GM21528 (cell line): ENCODE data around the gene SPTBN2.
"Not testable (repeated sequence)": the region's sequence is repeated elsewhere in the genome, so short reads cannot be mapped to it uniquely, and the experiment has no call there.

Source experiments
- ATAC-seq: cut with Tn5 transposase; IDR thresholded peaks from one replicate; pipeline ENCODE4 v1.9.1; 2021; ENCODE audit warnings: mild to moderate bottlenecking, moderate library complexity; ENCODE audit not compliant: unreplicated experiment, low FRiP score

SPTBN2 gene

GRCh38 chr11:66725114-66725513, 3.9 kb downstream of the SPTBN2 start:
- ATAC-seq, result no peak

DNA sequence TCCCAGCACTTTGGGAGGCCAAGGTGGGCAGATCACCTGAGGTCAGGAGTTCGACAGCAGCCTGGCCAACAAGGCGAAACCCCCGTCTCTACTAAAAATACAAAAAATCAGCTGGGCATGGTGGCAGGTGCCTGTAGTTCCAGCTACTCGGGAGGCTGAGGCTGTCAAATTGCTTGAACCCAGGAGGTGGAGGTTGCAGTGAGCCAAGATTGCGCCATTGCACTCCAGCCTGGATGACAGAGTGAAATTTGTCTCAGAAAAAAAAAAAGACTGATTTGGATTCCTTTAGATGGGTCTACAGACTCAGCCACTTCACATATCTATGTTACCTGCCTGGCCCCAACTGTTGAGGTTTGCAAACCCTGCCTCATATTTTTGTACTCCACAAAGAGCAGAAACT, 4.8 kb downstream of the SPTBN2 start:
- ATAC-seq, result not testable (repeated sequence)

GRCh38 chr11:66723693-66724092, 5.3 kb downstream of the SPTBN2 start:
- ATAC-seq, result no peak

DNA sequence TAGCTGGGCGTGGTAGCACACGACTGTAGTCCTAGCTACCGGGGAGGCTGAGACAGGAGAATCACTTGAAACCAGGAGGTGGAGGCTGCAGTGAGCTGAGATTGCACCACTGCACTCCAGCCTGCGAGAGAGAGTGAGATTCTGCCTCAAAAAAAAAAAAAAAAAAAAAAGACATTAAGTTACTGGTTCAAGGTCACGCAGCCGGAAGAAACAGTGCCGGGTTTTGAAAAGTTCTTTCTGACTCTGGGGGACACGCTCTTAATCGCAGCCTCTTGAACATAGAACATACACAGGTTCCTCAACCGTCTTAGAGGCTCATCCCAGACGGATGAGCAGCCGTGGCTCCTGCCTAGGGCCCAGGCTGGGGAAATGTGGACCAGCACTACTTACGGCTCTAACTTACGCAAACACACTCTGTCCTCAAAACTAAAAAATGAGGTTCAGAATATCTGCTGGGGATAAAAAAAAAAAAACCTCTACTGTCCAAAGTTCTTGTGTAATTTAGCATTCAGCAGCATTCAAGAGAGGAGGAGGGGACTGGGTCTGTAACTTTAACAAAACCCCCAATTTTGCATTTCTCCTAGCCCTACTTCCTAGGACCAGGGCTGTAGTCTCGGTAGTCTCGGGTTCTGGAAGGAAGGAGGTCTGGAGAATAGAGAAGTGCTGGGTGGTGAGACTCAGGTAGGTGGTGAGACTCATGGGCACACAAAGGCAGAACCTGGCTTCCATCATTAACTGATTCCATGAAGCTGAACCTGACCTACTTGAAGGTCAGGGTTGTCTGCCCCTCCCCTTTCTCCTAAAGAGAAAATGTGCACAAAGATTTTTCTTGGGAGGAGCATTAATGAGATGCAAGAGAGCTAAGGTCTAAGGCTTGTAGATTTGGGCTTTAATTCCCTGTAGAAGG, 6.0 kb downstream of the SPTBN2 start:
- no peak for ATAC-seq

- ATAC-seq, result no peak
Observed at GRCh38 chr11:66721939-66722338, 7.1 kb downstream of the SPTBN2 start.

GRCh38 chr11:66720899-66721470, 8.0 kb downstream of the SPTBN2 start:
- no peak for ATAC-seq

DNA sequence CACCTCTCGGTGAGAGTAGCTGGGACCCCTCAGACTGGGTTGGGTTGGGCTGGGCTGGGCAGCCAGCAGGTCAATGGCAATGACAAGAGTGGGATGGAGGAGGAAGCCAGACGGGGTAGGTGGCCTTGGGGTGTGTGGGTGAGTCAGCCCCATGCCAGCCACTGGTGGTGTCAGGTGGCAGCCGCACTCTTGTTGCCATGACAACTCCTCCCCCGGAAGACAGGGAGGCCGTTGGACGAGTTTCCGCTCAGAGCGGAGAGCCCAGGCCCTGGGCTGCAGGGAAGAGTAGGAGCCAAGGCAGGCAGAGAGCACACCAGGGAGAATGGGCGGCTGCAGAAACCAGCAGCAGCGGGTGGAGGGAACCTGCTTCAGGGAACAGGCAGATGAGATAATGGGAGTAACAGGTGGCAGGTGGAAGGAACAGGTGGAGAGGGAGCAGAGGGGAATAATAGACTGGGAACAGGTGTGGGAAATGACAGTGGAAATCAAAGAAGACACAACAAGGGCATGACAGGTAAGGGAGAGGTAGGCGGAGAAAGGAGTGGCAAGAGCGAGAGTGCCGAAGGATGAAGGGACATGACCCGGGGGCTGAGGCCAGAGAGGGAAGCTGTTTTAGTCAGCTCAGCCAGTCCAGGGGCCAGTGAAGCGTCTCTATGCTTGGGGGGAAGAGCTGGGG, 8.7 kb downstream of the SPTBN2 start:
- no peak for ATAC-seq

DNA sequence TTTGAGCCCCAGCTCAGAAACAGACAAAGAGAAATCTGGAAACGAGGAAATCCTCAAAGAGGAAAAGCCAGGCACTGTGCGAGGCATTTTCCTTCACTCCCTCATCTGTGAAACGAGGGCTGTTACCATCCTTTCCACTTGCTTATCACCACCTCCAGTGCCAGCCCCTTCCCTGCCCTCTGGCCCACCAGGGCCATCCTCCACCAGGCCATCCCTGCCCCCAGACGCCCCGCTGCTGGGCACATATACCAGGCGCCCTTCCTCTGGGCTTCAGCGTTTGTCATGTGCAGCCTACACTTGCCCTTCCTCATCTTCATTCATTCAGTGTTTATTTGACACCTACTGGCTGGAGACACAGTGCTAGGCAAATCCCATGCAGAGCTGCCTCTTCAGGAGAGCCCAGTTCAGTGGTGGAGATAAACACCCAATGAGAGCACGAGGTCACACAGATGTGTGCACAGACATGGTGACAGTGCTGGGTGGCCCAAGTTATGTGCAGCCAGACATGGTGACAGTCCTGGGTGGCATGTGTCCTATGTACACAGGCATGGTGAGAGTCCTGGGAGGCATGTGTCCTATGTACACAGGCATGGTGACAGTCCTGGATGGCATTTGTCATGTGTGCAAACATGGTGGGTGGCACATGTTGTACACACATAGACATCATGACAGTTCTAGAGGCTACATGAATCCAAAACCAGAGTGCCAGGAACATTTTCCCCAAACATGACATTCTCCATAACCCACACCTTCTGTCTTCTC, 9.7 kb downstream of the SPTBN2 start:
- no peak for ATAC-seq

GRCh38 chr11:66718320-66718971, 10.6 kb downstream of the SPTBN2 start:
- ATAC-seq, result no peak

GRCh38 chr11:66717925-66718319, 11.1 kb downstream of the SPTBN2 start:
- ATAC-seq, result no peak

- ATAC-seq, result no peak
Observed at GRCh38 chr11:66716996-66717395, 12.0 kb downstream of the SPTBN2 start.

GRCh38 chr11:66715346-66716085, 13.5 kb downstream of the SPTBN2 start:
- no peak for ATAC-seq

DNA sequence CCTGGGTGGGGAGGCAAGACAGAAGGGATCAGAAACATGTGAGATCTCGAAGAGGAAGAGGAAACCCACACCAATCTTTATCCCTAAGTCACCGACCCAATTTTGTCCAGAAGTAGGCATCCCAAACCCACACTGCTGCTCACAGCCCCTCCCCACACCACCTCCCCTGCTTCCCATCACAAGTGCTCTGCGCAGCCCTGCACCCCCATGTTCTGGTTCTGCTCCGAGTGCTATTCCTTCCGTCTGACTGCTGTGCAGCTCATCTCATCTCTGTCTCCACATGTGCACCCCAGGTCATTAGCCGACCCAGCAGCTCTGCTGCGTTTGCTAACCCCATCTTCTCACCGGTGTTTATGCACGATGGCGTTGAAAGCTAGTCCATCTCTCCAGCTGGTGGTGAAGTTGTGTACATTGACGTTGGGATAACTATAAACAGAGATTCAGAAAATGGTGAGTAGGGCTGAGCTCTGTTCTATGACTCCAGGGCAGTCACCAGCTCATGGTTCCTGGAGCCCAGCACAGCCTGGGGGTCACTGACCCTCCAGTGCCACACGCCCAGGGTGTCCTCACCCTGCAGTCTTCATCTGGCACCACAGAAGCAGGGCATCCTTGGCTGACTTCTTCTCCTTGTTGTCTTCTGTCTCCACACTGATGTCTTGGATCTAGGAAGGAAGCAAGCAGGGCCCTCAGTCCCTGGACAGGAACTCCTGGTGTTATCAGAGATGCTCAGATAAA, 15.1 kb downstream of the SPTBN2 start:
- ATAC-seq, result no peak

- no peak for ATAC-seq
Observed at GRCh38 chr11:66710384-66710930, 18.6 kb downstream of the SPTBN2 start.

DNA sequence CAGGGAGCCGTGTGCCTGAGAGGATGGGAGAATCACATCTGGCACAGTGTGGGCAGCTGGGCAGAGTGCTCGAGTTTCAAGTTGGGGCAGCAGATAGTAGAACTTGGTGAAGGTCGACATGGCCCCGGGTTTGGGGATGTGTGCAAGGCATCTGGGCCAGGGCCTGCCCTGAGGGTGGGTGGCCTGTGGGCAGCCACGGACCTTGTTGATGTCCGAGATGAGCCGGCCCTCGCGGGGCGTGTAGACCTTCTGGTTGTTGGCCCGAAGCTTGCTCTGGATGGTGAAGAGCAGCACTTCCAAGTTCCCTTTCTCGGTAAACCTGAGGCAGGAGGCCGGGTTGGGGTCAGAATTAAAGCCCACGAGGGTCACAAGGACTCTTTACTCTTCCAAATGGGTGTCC, 20.3 kb downstream of the SPTBN2 start:
- no peak for ATAC-seq

DNA sequence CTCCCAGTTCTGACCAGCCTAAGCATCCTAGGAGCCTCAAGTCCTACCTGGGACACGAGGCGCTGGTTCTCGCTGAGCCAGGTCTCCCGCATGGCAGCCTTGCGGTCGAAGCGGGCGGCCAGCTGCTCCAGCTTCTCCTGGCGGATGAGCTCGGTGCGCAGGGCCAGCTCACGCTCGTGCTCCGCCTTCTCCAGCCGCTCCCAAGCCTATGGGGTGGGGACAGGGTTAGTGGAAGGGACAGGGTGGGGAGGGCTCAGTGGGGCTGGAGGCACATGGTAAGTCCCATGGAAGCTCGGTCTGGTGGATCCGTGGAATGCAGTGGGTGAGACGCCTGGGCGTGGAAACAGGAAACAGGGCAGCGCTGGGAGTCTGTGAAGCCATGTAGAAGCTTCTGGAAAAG, 20.9 kb downstream of the SPTBN2 start:
- no peak for ATAC-seq

GRCh38 chr11:66707486-66707885, 21.5 kb downstream of the SPTBN2 start:
- no peak for ATAC-seq

DNA sequence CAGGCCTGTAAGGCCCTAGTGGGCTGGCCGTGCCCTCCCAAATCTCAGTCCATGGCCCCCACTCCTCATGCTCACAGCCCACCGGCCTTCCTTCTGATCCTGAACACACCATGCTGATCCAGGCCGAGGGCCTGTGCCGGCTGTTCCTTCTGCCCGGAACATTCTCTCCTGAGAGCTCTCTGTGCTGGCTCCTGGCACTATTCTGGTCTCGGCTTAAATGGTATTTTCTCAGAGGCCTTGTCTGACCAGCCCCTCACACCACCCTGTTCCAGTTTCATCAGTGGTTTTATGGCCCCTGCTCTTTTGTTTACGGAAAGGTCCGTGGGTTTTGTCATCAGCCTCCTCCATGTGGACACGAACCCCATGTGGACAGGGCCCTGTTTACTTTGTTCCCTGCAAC, 22.0 kb downstream of the SPTBN2 start:
- ATAC-seq, result no peak
